ENCODE results near the gene DIAPH3.

Gene DIAPH3

GRCh38 chr13:59625111-59625510, 538.6 kb downstream of the DIAPH3 start:
- DNase-seq (ENCODE audit: low read depth, low spot score) = no peak

- DNase-seq (ENCODE audit: low read depth, low spot score) = no peak
Measured at GRCh38 chr13:59623206-59623915, 540.4 kb downstream of the DIAPH3 start.

- no peak for DNase-seq (ENCODE audit: low read depth, low spot score)
Measured at GRCh38 chr13:59621773-59622172, 542.0 kb downstream of the DIAPH3 start.
